CD4-positive, CD25-positive, alpha-beta regulatory T cell (primary cell): ENCODE data around the gene STK36. TPM values are rescaled to one million over a fixed set of nuclear protein-coding genes. Genes with fewer than 3 reads are reported as not detected.

Experiments
- ATAC-seq, 2 donors: fragments of 150-1000 bp; cut with Tn5 transposase; one replicate each; pipeline ENCODE4 v1.10.0; 2021; ENCODE audit warnings: low read depth in 2 of 2, moderate number of reproducible peaks in 2 of 2, moderate library complexity in 1 of 2
- DNase-seq, 3 donors: peaks; one replicate each; pipeline versions ENCODE4 v3.0.0 to v3.0.0-alpha.2; 2012 to 2022; ENCODE audit warnings: mixed read lengths in 1 of 3
- H3K27ac ChIP-seq: one replicate; pipeline ENCODE4 v1.7.0; 2013; ENCODE audit warnings: mild to moderate bottlenecking, low read length; ENCODE audit not compliant: insufficient read depth, poor library complexity, severe bottlenecking
- H3K27me3 ChIP-seq: one replicate; pipeline ENCODE4 v1.7.0; 2013; ENCODE audit warnings: low read length; ENCODE audit not compliant: control insufficient read depth, insufficient read depth
- H3K36me3 ChIP-seq: one replicate; pipeline ENCODE4 v1.7.0; 2013; ENCODE audit warnings: mild to moderate bottlenecking, low read length, moderate library complexity; ENCODE audit not compliant: control insufficient read depth, insufficient read depth
- H3K4me1 ChIP-seq: 2 replicates; pipeline ENCODE4 v1.7.0; 2013; ENCODE audit warnings: mild to moderate bottlenecking, low read length; ENCODE audit not compliant: insufficient read depth, control insufficient read depth, poor library complexity, severe bottlenecking
- H3K4me3 ChIP-seq: one replicate; pipeline ENCODE4 v1.7.0; 2013; ENCODE audit warnings: low read depth, mild to moderate bottlenecking, low read length, moderate library complexity
- H3K9me3 ChIP-seq, 2 experiments: 1 replicate in 1 of 2; 2 replicates in 1 of 2; pipeline ENCODE4 v1.7.0; 2013; ENCODE audit warnings: low read length in 2 of 2, mild to moderate bottlenecking in 1 of 2, moderate library complexity in 1 of 2; ENCODE audit not compliant: control insufficient read depth in 2 of 2
- H3K27ac Mint-ChIP-seq, 3 donors: one replicate each; pipeline ENCODE4 v1.8.0; 2020 to 2022; ENCODE audit warnings: mild to moderate bottlenecking in 3 of 3, mixed read lengths in 3 of 3, moderate library complexity in 2 of 3
- H3K27me3 Mint-ChIP-seq: one replicate; pipeline ENCODE4 v1.8.0; 2022; ENCODE audit warnings: mild to moderate bottlenecking, mixed read lengths
- H3K36me3 Mint-ChIP-seq: one replicate; pipeline ENCODE4 v1.8.0; 2020; ENCODE audit warnings: mixed read lengths
- H3K4me1 Mint-ChIP-seq, 4 donors: one replicate each; pipeline ENCODE4 v1.8.0; 2020 to 2022; ENCODE audit warnings: mixed read lengths in 4 of 4, mild to moderate bottlenecking in 1 of 4
- H3K4me3 Mint-ChIP-seq, 4 donors: one replicate each; pipeline ENCODE4 v1.8.0; 2020 to 2022; ENCODE audit warnings: mild to moderate bottlenecking in 4 of 4, mixed read lengths in 4 of 4, moderate library complexity in 3 of 4
- H3K9me3 Mint-ChIP-seq, 7 donors: one replicate each; pipeline ENCODE4 v1.8.0; 2020 to 2022; ENCODE audit warnings: mixed read lengths in 7 of 7, mild to moderate bottlenecking in 3 of 7, moderate library complexity in 2 of 7
- polyA plus RNA-seq, 4 donors: library from polyadenylated mRNA; unstranded; fragments of 300-500 nt; fragmentation: Illumina TruSeq; gene quantifications; one replicate each; pipeline ENCODE4 v1.2.3, GENCODE V29; 2021
- total RNA-seq: library from RNA; stranded (reverse); gene quantifications from one replicate; pipeline ENCODE4 v1.2.3, GENCODE V29; 2022

Gene STK36
- total RNA-seq (10.5 TPM), polyA plus RNA-seq (1 to 10 TPM; 1.8 to 3.7 (median 2.6) TPM)

GRCh38 chr2:218671654-218672566, at the start of gene STK36, which contains the start of gene RNF25:
Gene STK36 (plus strand): TSS chr2:218672086. CDS start chr2:218672830, 744 bp downstream.
Gene RNF25 (minus strand): TSS chr2:218672002. CDS start chr2:218671970, 32 bp downstream.
- peaks cover 16% of the 10 kb centered on the region for H3K36me3 ChIP-seq
- peak within 1 kb of the TSS; percentile 79 for H3K27ac ChIP-seq
- Mint-ChIP-seq H3K4me1 (peaks cover 4 to 23% (median 16%) of the 10 kb centered on the region in 4 donors), H3K36me3 (peaks cover 10% of the 10 kb centered on the region), H3K27ac (peak within 1 kb of the TSS; percentile 96 to 98 (median 98)), H3K9me3 (no peaks in the 10 kb centered on the region), H3K27me3 (no peaks in the 10 kb centered on the region), H3K4me3 (peak within 1 kb of the TSS; percentile 96 to 99 (median 98))
- no peaks in the 10 kb centered on the region for H3K9me3 ChIP-seq
- DNase-seq (peak; percentile 76 to 91 (median 82)), ATAC-seq (peak; percentile 94 to 95)
- H3K4me3 ChIP-seq, result peak within 1 kb of the TSS; percentile 90
- no peaks in the 10 kb centered on the region for H3K27me3 ChIP-seq
- H3K4me1 ChIP-seq, result peaks cover 17% of the 10 kb centered on the region

DNA sequence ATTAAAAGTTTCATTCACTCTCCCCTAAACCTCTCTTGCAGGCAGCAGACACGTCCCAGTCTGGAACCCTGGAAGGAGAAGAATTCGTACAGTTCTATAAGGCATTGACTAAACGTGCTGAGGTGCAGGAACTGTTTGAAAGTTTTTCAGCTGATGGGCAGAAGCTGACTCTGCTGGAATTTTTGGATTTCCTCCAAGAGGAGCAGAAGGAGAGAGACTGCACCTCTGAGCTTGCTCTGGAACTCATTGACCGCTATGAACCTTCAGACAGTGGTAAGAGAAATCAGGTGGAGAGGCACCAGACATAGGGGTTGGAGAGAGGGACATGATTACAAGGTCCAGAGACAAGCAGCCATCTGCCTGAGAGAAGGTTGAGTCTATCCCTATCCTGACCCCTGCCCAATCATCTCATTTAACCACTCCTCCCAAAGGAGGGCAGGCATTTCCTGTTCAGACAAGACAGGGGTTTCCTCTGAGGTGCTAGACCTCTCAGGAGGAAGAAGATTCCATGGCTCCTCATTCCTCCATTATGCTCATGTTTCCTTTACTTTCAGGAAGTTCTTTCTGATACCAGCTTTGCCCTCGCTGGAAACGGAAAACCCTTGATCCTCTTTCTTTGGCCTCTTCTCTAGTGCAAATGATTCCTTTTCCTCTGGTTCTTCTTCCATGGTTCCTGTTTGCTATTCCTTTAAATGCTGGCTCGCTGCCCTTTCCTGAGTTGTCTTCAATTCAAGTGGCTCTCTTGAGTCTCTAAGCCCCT, 49.1 kb upstream of the STK36 start:
- Mint-ChIP-seq H3K4me3 (no peak overlapping the region), H3K27me3 (peaks cover 7% of the 10 kb centered on the region), H3K4me1 (no peaks in the 10 kb centered on the region), H3K9me3 (no peaks in the 10 kb centered on the region), H3K36me3 (peaks cover 3% of the 10 kb centered on the region), H3K27ac (no peak overlapping the region)
- Histone ChIP-seq H3K27me3 (no peaks in the 10 kb centered on the region), H3K27ac (no peak overlapping the region), H3K4me1 (no peaks in the 10 kb centered on the region), H3K9me3 (no peaks in the 10 kb centered on the region), H3K4me3 (no peak overlapping the region), H3K36me3 (no peaks in the 10 kb centered on the region)
- ATAC-seq, result no peak
- DNase-seq, result no peak

- Mint-ChIP-seq H3K4me1 (no peaks in the 10 kb centered on the region), H3K27ac (no peak overlapping the region), H3K9me3 (no peaks in the 10 kb centered on the region), H3K4me3 (no peak overlapping the region), H3K27me3 (peaks cover 7% of the 10 kb centered on the region), H3K36me3 (peaks cover 3% of the 10 kb centered on the region)
- Histone ChIP-seq H3K4me3 (no peak overlapping the region), H3K9me3 (no peaks in the 10 kb centered on the region), H3K36me3 (no peaks in the 10 kb centered on the region), H3K27me3 (no peaks in the 10 kb centered on the region), H3K27ac (no peak overlapping the region), H3K4me1 (no peaks in the 10 kb centered on the region)
- DNase-seq, result no peak
- ATAC-seq, result no peak
Observed at GRCh38 chr2:218623366-218623705, 48.5 kb upstream of the STK36 start.

DNA sequence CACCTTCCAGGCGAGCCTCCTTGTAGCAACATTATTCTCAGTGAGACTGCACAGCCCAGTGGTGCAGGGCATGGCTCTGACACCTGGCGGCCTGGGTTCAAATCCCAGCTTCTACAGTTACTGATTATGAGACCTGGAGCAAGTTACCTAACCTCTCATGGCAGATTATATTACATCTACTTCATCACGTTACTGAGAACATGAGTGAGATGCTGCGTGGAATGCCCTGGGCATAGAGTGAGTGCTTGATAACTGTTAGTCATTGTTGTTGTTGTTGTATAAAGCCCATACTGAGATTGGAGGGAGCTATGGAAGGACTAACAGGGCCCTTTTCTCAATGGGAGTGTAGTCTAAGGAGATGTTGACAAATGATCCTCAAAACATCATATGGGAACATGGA, 45.5 kb upstream of the STK36 start:
- H3K4me1 ChIP-seq, result no peaks in the 10 kb centered on the region
- Mint-ChIP-seq H3K4me1 (no peaks in the 10 kb centered on the region), H3K9me3 (no peaks in the 10 kb centered on the region), H3K36me3 (no peaks in the 10 kb centered on the region), H3K4me3 (no peak overlapping the region), H3K27me3 (peaks cover 7% of the 10 kb centered on the region), H3K27ac (no peak overlapping the region)
- DNase-seq, result no peak
- no peaks in the 10 kb centered on the region for H3K9me3 ChIP-seq
- no peak overlapping the region for H3K27ac ChIP-seq
- H3K27me3 ChIP-seq, result no peaks in the 10 kb centered on the region
- no peaks in the 10 kb centered on the region for H3K36me3 ChIP-seq
- no peak overlapping the region for H3K4me3 ChIP-seq
- no peak for ATAC-seq

GRCh38 chr2:218627939-218628338, 43.9 kb upstream of the STK36 start:
- DNase-seq (no peak), ATAC-seq (no peak)
- Histone ChIP-seq H3K27me3 (no peaks in the 10 kb centered on the region), H3K36me3 (peaks cover under 1% of the 10 kb centered on the region), H3K4me3 (no peak overlapping the region), H3K27ac (no peak overlapping the region), H3K9me3 (no peaks in the 10 kb centered on the region), H3K4me1 (no peaks in the 10 kb centered on the region)
- Mint-ChIP-seq H3K4me3 (no peak overlapping the region), H3K27ac (no peak overlapping the region), H3K4me1 (peaks cover 0 to 4% (median 0%) of the 10 kb centered on the region in 4 donors), H3K27me3 (peaks cover 7% of the 10 kb centered on the region), H3K9me3 (no peaks in the 10 kb centered on the region), H3K36me3 (peaks cover 4% of the 10 kb centered on the region)

DNA sequence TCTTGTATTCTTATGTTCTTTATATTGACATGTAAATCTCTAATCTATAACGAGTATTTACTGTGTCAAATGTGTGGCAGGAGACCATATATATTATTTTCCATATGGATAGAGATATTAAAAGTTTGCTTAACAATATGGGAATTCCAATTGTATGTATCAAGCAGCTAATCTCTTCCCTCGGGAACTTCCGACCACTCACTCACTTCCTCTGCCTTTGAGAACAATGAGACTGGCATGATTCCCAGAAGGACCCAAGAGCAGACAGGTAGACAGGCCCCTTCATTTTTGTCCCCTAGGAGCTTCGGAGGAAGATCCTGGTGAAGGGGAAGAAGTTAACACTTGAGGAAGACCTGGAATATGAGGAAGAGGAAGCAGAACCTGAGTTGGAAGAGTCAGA, 40.0 kb upstream of the STK36 start:
- Histone ChIP-seq H3K4me3 (no peak overlapping the region), H3K9me3 (no peaks in the 10 kb centered on the region), H3K27me3 (no peaks in the 10 kb centered on the region), H3K36me3 (peaks cover 32% of the 10 kb centered on the region), H3K4me1 (no peaks in the 10 kb centered on the region), H3K27ac (no peak overlapping the region)
- Mint-ChIP-seq H3K27me3 (no peaks in the 10 kb centered on the region), H3K4me1 (peaks cover 0 to 4% (median 0%) of the 10 kb centered on the region in 4 donors), H3K9me3 (no peaks in the 10 kb centered on the region), H3K27ac (no peak overlapping the region), H3K4me3 (no peak overlapping the region), H3K36me3 (peaks cover 26% of the 10 kb centered on the region)
- ATAC-seq (no peak), DNase-seq (no peak)

GRCh38 chr2:218635719-218636118, 36.2 kb upstream of the STK36 start:
- no peaks in the 10 kb centered on the region for H3K4me1 ChIP-seq
- H3K27ac ChIP-seq, result no peak overlapping the region
- DNase-seq, result no peak
- Mint-ChIP-seq H3K27ac (no peak overlapping the region), H3K36me3 (peaks cover 42% of the 10 kb centered on the region), H3K4me3 (no peak overlapping the region), H3K9me3 (no peaks in the 10 kb centered on the region), H3K27me3 (no peaks in the 10 kb centered on the region), H3K4me1 (peaks cover 0 to 5% (median 2%) of the 10 kb centered on the region in 4 donors)
- H3K9me3 ChIP-seq, result no peaks in the 10 kb centered on the region
- ATAC-seq, result no peak
- H3K36me3 ChIP-seq, result peaks cover 65% of the 10 kb centered on the region
- no peak overlapping the region for H3K4me3 ChIP-seq
- H3K27me3 ChIP-seq, result no peaks in the 10 kb centered on the region
